ENCODE measurements around the gene OTOG.

The OTOG gene

DNA sequence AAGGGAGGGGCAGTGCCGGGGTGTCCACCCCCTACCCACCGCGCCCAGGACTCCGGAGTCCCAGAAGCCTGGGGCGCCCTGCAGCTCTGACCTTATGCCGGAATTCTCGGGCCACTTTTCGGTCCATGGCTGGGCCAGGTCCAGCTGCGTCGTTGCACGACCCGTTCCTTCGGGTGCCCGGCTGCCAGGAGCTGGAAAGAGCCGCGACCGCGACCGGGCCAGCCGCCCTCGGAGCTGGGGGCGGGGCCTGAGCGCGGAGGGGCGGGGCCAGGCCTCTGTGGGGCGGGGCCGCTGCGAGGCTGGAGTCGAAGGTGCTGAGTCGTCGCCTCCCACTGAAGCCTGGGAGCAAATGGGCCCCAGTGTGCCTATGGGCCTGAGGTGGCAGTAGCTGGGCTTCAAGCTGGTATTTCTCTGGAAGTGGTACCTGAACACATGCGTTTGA, 2.9 kb upstream of the OTOG start, which contains the start of gene USH1C:
TSS of gene USH1C (minus strand) at position 236 of the 442 bp plus-strand sequence. CDS start at position 127, 109 bp downstream.
- Histone ChIP-seq H3K27me3 (ENCODE audit: insufficient read depth, poor library complexity, severe bottlenecking) (peaks cover 13% of the 10 kb centered on the region), H3K27ac (replicated peaks) (no peak within 1 kb of the TSS), H3K4me3 (replicated peaks; ENCODE audit: insufficient read depth, low read length) (no peak within 1 kb of the TSS)
- TF ChIP-seq, protein P1, sequence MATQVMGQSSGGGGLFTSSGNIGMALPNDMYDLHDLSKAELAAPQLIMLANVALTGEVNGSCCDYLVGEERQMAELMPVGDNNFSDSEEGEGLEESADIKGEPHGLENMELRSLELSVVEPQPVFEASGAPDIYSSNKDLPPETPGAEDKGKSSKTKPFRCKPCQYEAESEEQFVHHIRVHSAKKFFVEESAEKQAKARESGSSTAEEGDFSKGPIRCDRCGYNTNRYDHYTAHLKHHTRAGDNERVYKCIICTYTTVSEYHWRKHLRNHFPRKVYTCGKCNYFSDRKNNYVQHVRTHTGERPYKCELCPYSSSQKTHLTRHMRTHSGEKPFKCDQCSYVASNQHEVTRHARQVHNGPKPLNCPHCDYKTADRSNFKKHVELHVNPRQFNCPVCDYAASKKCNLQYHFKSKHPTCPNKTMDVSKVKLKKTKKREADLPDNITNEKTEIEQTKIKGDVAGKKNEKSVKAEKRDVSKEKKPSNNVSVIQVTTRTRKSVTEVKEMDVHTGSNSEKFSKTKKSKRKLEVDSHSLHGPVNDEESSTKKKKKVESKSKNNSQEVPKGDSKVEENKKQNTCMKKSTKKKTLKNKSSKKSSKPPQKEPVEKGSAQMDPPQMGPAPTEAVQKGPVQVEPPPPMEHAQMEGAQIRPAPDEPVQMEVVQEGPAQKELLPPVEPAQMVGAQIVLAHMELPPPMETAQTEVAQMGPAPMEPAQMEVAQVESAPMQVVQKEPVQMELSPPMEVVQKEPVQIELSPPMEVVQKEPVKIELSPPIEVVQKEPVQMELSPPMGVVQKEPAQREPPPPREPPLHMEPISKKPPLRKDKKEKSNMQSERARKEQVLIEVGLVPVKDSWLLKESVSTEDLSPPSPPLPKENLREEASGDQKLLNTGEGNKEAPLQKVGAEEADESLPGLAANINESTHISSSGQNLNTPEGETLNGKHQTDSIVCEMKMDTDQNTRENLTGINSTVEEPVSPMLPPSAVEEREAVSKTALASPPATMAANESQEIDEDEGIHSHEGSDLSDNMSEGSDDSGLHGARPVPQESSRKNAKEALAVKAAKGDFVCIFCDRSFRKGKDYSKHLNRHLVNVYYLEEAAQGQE (IDR thresholded peaks at IDR 0.05; ENCODE audit: insufficient replicate concordance, low read depth): no peak
- TF ChIP-seq CTCF (IDR thresholded peaks at IDR 0.05; ENCODE audit: insufficient read depth, low read length) (no peak), POLR2AphosphoS5 (IDR thresholded peaks at IDR 0.05; ENCODE audit: low read depth) (no peak), SPI1 (IDR thresholded peaks at IDR 0.05; ENCODE audit: borderline replicate concordance, low read depth) (no peak), GABPA (IDR thresholded peaks at IDR 0.05; ENCODE audit: low read depth) (no peak)
- no peak for DNase-seq (ENCODE audit: low read depth in 1 of 2, low spot score in 1 of 2)

DNA sequence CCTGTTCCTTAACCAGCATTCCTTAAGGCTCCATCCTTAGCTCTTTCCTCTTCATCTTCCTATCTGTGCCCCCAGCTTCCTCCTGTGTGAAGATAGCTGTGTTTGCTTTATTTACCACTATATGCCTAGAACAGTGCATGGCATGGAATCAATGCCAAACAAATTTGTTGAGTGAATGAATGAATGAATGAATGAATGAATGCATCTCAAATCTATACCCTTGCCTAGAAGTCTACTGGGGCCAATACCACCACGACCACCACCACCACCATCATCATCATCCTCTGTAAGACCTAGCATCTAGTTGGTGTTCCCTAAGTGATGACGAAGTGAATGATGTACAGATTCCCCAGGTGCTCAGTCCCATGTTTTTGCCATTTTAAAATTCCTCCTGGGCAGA, 819 bp upstream of the OTOG start:
- Histone ChIP-seq H3K27ac (replicated peaks) (no peak overlapping the region), H3K27me3 (ENCODE audit: insufficient read depth, poor library complexity, severe bottlenecking) (peaks cover 13% of the 10 kb centered on the region), H3K4me3 (replicated peaks; ENCODE audit: insufficient read depth, low read length) (no peak overlapping the region)
- TF ChIP-seq SPI1 (IDR thresholded peaks at IDR 0.05; ENCODE audit: borderline replicate concordance, low read depth) (no peak), CTCF (IDR thresholded peaks at IDR 0.05; ENCODE audit: insufficient read depth, low read length) (no peak), POLR2AphosphoS5 (IDR thresholded peaks at IDR 0.05; ENCODE audit: low read depth) (no peak)
- TF ChIP-seq, protein P1 (IDR thresholded peaks at IDR 0.05; ENCODE audit: insufficient replicate concordance, low read depth): no peak
- DNase-seq (ENCODE audit: low read depth in 1 of 2, low spot score in 1 of 2): no peak

- no peak for DNase-seq (ENCODE audit: low read depth in 1 of 2, low spot score in 1 of 2)
- Histone ChIP-seq H3K27ac (replicated peaks) (no peak overlapping the region), H3K4me3 (replicated peaks; ENCODE audit: insufficient read depth, low read length) (no peak overlapping the region), H3K27me3 (ENCODE audit: insufficient read depth, poor library complexity, severe bottlenecking) (peaks cover 13% of the 10 kb centered on the region)
- TF ChIP-seq GABPA (IDR thresholded peaks at IDR 0.05; ENCODE audit: low read depth): no peak
- no peak for TF ChIP-seq CTCF (IDR thresholded peaks at IDR 0.05; ENCODE audit: insufficient read depth, low read length)
- TF ChIP-seq, protein P1 (IDR thresholded peaks at IDR 0.05; ENCODE audit: insufficient replicate concordance, low read depth): no peak
- no peak for TF ChIP-seq POLR2AphosphoS5 (IDR thresholded peaks at IDR 0.05; ENCODE audit: low read depth)
- TF ChIP-seq SPI1 (IDR thresholded peaks at IDR 0.05; ENCODE audit: borderline replicate concordance, low read depth): no peak
Measured at GRCh38 chr11:17547932-17548331, 873 bp downstream of the OTOG start.

Data from HL-60 (cell line).